Measurements from ENCODE around the gene NEURL4.
A peak's percentile ranks its signal among the peaks of the same experiment; 100 is the strongest.

Gene NEURL4

GRCh38 chr17:7304179-7304578 is 25.0 kb downstream of the NEURL4 start:
- DNase-seq (ENCODE audit: low read depth in 3 of 3), result no peak

GRCh38 chr17:7296189-7296861 is 32.8 kb downstream of the NEURL4 start:
- DNase-seq (ENCODE audit: low read depth in 3 of 3), result peak in 2 of 3 experiments; percentile 45 to 69

- DNase-seq (ENCODE audit: low read depth in 3 of 3), result no peak
These were observed 33.6 kb downstream of the NEURL4 start for GRCh38 chr17:7295230-7296180.

GRCh38 chr17:7294614-7295153 is 34.5 kb downstream of the NEURL4 start, which contains the start of gene YBX2:
Gene YBX2, minus strand, starts transcription at chr17:7294639. Its CDS starts 139 bp downstream, at chr17:7294500.
- DNase-seq (ENCODE audit: low read depth in 3 of 3), result peak in 2 of 3 experiments; percentile 45 to 76

- no peak for DNase-seq (ENCODE audit: low read depth in 3 of 3)
These were observed 35.1 kb downstream of the NEURL4 start for GRCh38 chr17:7293816-7294613.

GRCh38 chr17:7293159-7293558 is 36.0 kb downstream of the NEURL4 start:
- no peak for DNase-seq (ENCODE audit: low read depth in 3 of 3)

- no peak for DNase-seq (ENCODE audit: low read depth in 3 of 3)
These were observed 36.4 kb downstream of the NEURL4 start for GRCh38 chr17:7292729-7293128.

- no peak for DNase-seq (ENCODE audit: low read depth in 3 of 3)
These were observed 36.9 kb downstream of the NEURL4 start for GRCh38 chr17:7292194-7292593.

- DNase-seq (ENCODE audit: low read depth in 3 of 3), result no peak
These were observed 38.5 kb downstream of the NEURL4 start for GRCh38 chr17:7290685-7291084.

GRCh38 chr17:7290166-7290565 is 39.0 kb downstream of the NEURL4 start:
- DNase-seq (ENCODE audit: low read depth in 3 of 3), result no peak

- DNase-seq (ENCODE audit: low read depth in 3 of 3), result no peak
These were observed 39.7 kb downstream of the NEURL4 start for GRCh38 chr17:7289256-7290032.

- DNase-seq (ENCODE audit: low read depth in 3 of 3), result no peak
These were observed 43.5 kb downstream of the NEURL4 start for GRCh38 chr17:7285679-7286078.

- no peak for DNase-seq (ENCODE audit: low read depth in 3 of 3)
These were observed 44.2 kb downstream of the NEURL4 start for GRCh38 chr17:7284911-7285310.

GRCh38 chr17:7283471-7284216 is 45.5 kb downstream of the NEURL4 start:
- DNase-seq (ENCODE audit: low read depth in 3 of 3), result no peak

- DNase-seq (ENCODE audit: low read depth in 3 of 3), result no peak
These were observed 46.3 kb downstream of the NEURL4 start for GRCh38 chr17:7282752-7283321.

- DNase-seq (ENCODE audit: low read depth in 3 of 3), result no peak
These were observed 47.0 kb downstream of the NEURL4 start for GRCh38 chr17:7281953-7282751.

- peak; percentile 79 to 94 (median 84) for DNase-seq (ENCODE audit: low read depth in 3 of 3)
These were observed 47.8 kb downstream of the NEURL4 start, which contains the start of gene SLC2A4 for GRCh38 chr17:7281074-7281952. Gene SLC2A4, plus strand, starts transcription at chr17:7281718. Its CDS starts 217 bp downstream, at chr17:7281935.

Data from stimulated activated CD4-positive, alpha-beta T cell treated with anti-CD3 and anti-CD28 coated beads, TNF-alpha, amount 100 ng/mL, for 24 hours (primary cell).